Activated CD4-positive, alpha-beta T cell treated with anti-CD3 and anti-CD28 coated beads for 24 hours (primary cell): ENCODE results near the gene KCNN1.

ENCODE experiments used
- DNase-seq, 2 donors: peaks; one replicate each; pipeline ENCODE4 v3.0.0-alpha.2; 2020; ENCODE audit warnings: low read depth in 2 of 2

Gene KCNN1

GRCh38 chr19:17947815-17948513 is 18.9 kb upstream of the KCNN1 start:
- peak; percentile 90 to 92 for DNase-seq

GRCh38 chr19:17948514-17948900 is 18.4 kb upstream of the KCNN1 start:
- DNase-seq = no peak

GRCh38 chr19:17948931-17949930 is 17.7 kb upstream of the KCNN1 start:
- DNase-seq = no peak

GRCh38 chr19:17949956-17950309 is 17.0 kb upstream of the KCNN1 start:
- DNase-seq = no peak

GRCh38 chr19:17950310-17951156 is 16.4 kb upstream of the KCNN1 start:
- DNase-seq = no peak

- DNase-seq = no peak
Observed at GRCh38 chr19:17951157-17951989, 15.5 kb upstream of the KCNN1 start.

- no peak for DNase-seq
Observed at GRCh38 chr19:17951990-17952976, 14.6 kb upstream of the KCNN1 start.

- DNase-seq = no peak
Observed at GRCh38 chr19:17953316-17953801, 13.5 kb upstream of the KCNN1 start.

GRCh38 chr19:17953869-17954268 is 13.0 kb upstream of the KCNN1 start:
- no peak for DNase-seq

- DNase-seq = no peak
Observed at GRCh38 chr19:17954401-17954800, 12.5 kb upstream of the KCNN1 start.

GRCh38 chr19:17957149-17957849 is 9.6 kb upstream of the KCNN1 start:
- no peak for DNase-seq

GRCh38 chr19:17957885-17958284 is 9.0 kb upstream of the KCNN1 start:
- DNase-seq = no peak

- DNase-seq = no peak
Observed at GRCh38 chr19:17963936-17964691, 2.8 kb upstream of the KCNN1 start.

- DNase-seq = no peak
Observed at GRCh38 chr19:17965370-17966128, 1.4 kb upstream of the KCNN1 start.

GRCh38 chr19:17966129-17966483 is 801 bp upstream of the KCNN1 start:
- no peak for DNase-seq

- DNase-seq = no peak
Observed at GRCh38 chr19:17967257-17968051, 547 bp downstream of the KCNN1 start.

GRCh38 chr19:17968362-17968761 is 1.5 kb downstream of the KCNN1 start:
- DNase-seq = no peak
